GM21390 (cell line): ENCODE data around the gene PAMR1.

Experiments
- ATAC-seq: cut with Tn5 transposase; IDR thresholded peaks from one replicate; pipeline ENCODE4 v1.9.1; 2021; ENCODE audit not compliant: unreplicated experiment

PAMR1 gene

GRCh38 chr11:35461917-35462538, 63.4 kb downstream of the PAMR1 start:
- ATAC-seq = no peak

- no peak for ATAC-seq
Observed at GRCh38 chr11:35459489-35459888, 65.9 kb downstream of the PAMR1 start.

GRCh38 chr11:35458846-35459245, 66.6 kb downstream of the PAMR1 start:
- ATAC-seq = no peak

- ATAC-seq = no peak
Observed at GRCh38 chr11:35454362-35454761, 71.1 kb downstream of the PAMR1 start.

GRCh38 chr11:35436581-35437250, 88.7 kb downstream of the PAMR1 start:
- no peak for ATAC-seq

GRCh38 chr11:35433588-35433987, 91.8 kb downstream of the PAMR1 start:
- no peak for ATAC-seq

GRCh38 chr11:35432464-35432863, 93.0 kb downstream of the PAMR1 start:
- ATAC-seq = no peak

- ATAC-seq = no peak
Observed at GRCh38 chr11:35427071-35427470, 98.3 kb downstream of the PAMR1 start.

GRCh38 chr11:35426351-35426750, 99.1 kb downstream of the PAMR1 start:
- no peak for ATAC-seq

GRCh38 chr11:35425603-35426212, 99.7 kb downstream of the PAMR1 start:
- no peak for ATAC-seq

GRCh38 chr11:35424157-35424940, 101.1 kb downstream of the PAMR1 start:
- no peak for ATAC-seq

GRCh38 chr11:35420371-35420770, 105.0 kb downstream of the PAMR1 start:
- ATAC-seq = no peak

- no peak for ATAC-seq
Observed at GRCh38 chr11:35419830-35420333, 105.5 kb downstream of the PAMR1 start.

- ATAC-seq = no peak
Observed at GRCh38 chr11:35419184-35419829, 106.1 kb downstream of the PAMR1 start, which contains the start of gene SLC1A2. TSS of gene SLC1A2 (minus strand) at chr11:35419558. CDS start at chr11:35418966, 592 bp downstream.

- no peak for ATAC-seq
Observed at GRCh38 chr11:35418282-35419183, 106.9 kb downstream of the PAMR1 start.

GRCh38 chr11:35415487-35415886, 109.9 kb downstream of the PAMR1 start:
- ATAC-seq = no peak

GRCh38 chr11:35414776-35415175, 110.6 kb downstream of the PAMR1 start:
- ATAC-seq = no peak

GRCh38 chr11:35414311-35414710, 111.1 kb downstream of the PAMR1 start:
- ATAC-seq = no peak

- no peak for ATAC-seq
Observed at GRCh38 chr11:35413598-35413997, 111.8 kb downstream of the PAMR1 start.

- no peak for ATAC-seq
Observed at GRCh38 chr11:35412285-35412684, 113.1 kb downstream of the PAMR1 start.
